Measurements from ENCODE around the gene ZNF143.

- TF ChIP-seq CTCF (IDR thresholded peaks at IDR 0.05) (no peak), POLR2A (IDR thresholded peaks at IDR 0.05; ENCODE audit: low read depth) (no peak), POLR2AphosphoS5 (IDR thresholded peaks at IDR 0.05) (no peak), EP300 (IDR thresholded peaks at IDR 0.05) (no peak)
Measured at GRCh38 chr11:9562716-9563115, 101.9 kb downstream of the ZNF143 start.
